ENCODE data around the gene HAAO.

- TF ChIP-seq CTCF (IDR thresholded peaks at IDR 0.05) (no peak), POLR2A (IDR thresholded peaks at IDR 0.05) (no peak), EP300 (IDR thresholded peaks at IDR 0.05) (no peak), POLR2AphosphoS5 (IDR thresholded peaks at IDR 0.05) (no peak)
Measured at GRCh38 chr2:42804891-42805290, 12.5 kb upstream of the HAAO start.
